ENCODE data around the gene XYLT2. TPM values are rescaled to one million over a fixed set of nuclear protein-coding genes. Genes with fewer than 3 reads are reported as not detected.

The XYLT2 gene
- total RNA-seq, 2 donors from 2014 or later: 17.1 to 20.6 TPM

DNA sequence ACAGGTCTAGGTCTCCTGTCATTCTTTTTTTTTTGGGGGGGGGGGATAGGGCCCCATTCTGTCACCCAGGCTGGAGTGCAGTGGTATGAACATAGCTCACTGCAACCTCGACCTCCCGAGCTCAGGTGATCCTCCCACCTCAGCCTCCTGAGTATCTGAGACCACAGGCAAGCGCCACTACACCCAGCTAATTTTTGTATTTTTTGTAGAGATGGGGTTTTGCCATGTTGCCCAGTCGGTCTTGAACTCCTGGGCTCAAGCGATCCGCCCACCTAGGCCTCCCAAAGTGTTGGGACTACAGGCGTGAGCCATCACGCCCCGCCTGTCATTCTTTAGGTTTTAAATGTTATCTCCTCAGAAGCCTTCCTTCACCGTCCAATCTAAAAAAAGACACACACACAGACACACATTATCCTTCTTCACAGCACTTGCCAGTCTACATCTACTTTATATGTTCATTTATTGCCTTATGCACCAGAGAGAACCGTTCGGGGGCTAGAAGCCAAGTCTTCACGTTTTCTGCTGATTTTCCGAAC is 26.4 kb downstream of the XYLT2 start:
- DNase-seq (ENCODE audit: low spot score): no peak
- peak overlapping the region; percentile 90 to 91 for H3K27ac ChIP-seq
- H3K9me3 ChIP-seq: no peaks in the 10 kb centered on the region
- TF ChIP-seq, protein P1, sequence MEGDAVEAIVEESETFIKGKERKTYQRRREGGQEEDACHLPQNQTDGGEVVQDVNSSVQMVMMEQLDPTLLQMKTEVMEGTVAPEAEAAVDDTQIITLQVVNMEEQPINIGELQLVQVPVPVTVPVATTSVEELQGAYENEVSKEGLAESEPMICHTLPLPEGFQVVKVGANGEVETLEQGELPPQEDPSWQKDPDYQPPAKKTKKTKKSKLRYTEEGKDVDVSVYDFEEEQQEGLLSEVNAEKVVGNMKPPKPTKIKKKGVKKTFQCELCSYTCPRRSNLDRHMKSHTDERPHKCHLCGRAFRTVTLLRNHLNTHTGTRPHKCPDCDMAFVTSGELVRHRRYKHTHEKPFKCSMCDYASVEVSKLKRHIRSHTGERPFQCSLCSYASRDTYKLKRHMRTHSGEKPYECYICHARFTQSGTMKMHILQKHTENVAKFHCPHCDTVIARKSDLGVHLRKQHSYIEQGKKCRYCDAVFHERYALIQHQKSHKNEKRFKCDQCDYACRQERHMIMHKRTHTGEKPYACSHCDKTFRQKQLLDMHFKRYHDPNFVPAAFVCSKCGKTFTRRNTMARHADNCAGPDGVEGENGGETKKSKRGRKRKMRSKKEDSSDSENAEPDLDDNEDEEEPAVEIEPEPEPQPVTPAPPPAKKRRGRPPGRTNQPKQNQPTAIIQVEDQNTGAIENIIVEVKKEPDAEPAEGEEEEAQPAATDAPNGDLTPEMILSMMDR (IDR thresholded peaks at IDR 0.05): no peak
- no peaks in the 10 kb centered on the region for H3K27me3 ChIP-seq
- H3K36me3 ChIP-seq: peaks cover 33% of the 10 kb centered on the region
- peaks cover 0 to 22% of the 10 kb centered on the region in 2 donors for H3K4me1 ChIP-seq
- peak overlapping the region; percentile 65 to 89 for H3K4me3 ChIP-seq

DNA sequence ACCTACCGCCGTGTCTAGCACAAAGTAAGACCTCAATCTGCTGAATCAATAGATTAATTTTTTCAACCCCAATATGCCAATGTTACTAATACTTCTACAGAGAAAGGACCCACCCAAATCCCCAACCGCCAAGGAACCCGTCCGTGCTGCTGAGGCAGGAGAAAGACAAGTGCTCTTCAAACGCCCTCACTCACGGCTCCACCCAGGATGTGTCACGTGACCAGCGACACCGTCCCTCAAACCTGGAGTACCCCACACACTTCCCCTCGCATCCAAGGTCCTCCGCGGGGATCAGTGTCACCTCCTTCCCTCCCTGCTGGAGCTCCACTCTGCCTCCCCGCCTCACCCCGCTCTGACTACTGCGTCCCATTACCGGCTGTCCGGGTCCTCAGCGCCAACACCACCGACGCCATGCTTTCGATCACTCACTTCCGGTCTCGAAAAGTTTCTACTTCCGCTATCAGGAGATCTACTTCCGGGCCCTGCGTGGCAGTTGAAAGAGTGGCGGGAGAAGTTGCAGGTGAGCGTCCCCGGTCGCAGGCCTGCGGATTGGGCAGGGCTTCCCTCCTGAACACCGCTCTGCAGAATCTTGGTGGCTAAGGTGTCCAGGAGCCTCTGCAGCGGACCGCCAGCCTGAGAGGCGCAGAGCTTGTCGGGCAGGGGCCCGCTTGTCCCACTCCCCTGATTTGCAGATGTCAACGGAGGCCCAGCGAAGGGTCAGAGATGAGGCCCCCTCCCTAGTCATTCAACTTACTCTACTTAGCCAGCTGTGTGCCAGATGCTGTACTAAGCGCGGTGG is 27.0 kb downstream of the XYLT2 start, which contains the start of the genes EME1 and MRPL27:
EME1 (plus strand) TSS at position 472 of the 799 bp plus-strand sequence. CDS start 1,980 bp downstream, outside the sequence.
MRPL27 (minus strand) TSS at position 427 of the 799 bp plus-strand sequence; CDS start at position 413, 14 bp downstream.
- H3K9me3 ChIP-seq: no peaks in the 10 kb centered on the region
- peaks cover 0 to 22% of the 10 kb centered on the region in 2 donors for H3K4me1 ChIP-seq
- H3K4me3 ChIP-seq: peak within 1 kb of the TSS; percentile 65 to 89
- DNase-seq (ENCODE audit: low spot score): peak; percentile 89
- peak within 1 kb of the TSS; percentile 90 to 91 for H3K27ac ChIP-seq
- no peaks in the 10 kb centered on the region for H3K27me3 ChIP-seq
- TF ChIP-seq, protein P1 (IDR thresholded peaks at IDR 0.05): no peak
- peaks cover 26% of the 10 kb centered on the region for H3K36me3 ChIP-seq

DNA sequence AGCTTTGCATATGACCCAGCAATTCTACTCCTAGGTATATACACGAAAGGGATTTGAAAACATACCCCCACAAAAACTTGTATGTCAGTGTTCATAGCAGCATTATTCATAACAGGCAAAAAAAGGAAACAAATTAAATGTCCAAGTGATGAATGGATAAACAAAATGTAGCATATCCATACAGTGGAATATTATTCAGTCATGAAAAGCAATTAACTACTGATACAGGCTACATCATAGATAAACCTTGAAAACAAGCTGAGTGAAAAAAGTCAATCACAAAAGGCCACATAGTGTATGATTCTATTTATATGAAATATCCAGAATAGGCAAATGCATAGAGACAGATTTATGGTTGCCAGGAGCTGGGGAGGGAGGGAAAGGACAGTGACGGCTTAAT is 27.8 kb downstream of the XYLT2 start:
- Histone ChIP-seq H3K27ac (no peak overlapping the region), H3K9me3 (no peaks in the 10 kb centered on the region), H3K4me3 (peak overlapping the region in 1 of 2 donors; percentile 65), H3K4me1 (peaks cover 0 to 22% of the 10 kb centered on the region in 2 donors), H3K36me3 (peaks cover 19% of the 10 kb centered on the region), H3K27me3 (no peaks in the 10 kb centered on the region)
- TF ChIP-seq, protein P1 (IDR thresholded peaks at IDR 0.05): no peak
- DNase-seq (ENCODE audit: low spot score): no peak

DNA sequence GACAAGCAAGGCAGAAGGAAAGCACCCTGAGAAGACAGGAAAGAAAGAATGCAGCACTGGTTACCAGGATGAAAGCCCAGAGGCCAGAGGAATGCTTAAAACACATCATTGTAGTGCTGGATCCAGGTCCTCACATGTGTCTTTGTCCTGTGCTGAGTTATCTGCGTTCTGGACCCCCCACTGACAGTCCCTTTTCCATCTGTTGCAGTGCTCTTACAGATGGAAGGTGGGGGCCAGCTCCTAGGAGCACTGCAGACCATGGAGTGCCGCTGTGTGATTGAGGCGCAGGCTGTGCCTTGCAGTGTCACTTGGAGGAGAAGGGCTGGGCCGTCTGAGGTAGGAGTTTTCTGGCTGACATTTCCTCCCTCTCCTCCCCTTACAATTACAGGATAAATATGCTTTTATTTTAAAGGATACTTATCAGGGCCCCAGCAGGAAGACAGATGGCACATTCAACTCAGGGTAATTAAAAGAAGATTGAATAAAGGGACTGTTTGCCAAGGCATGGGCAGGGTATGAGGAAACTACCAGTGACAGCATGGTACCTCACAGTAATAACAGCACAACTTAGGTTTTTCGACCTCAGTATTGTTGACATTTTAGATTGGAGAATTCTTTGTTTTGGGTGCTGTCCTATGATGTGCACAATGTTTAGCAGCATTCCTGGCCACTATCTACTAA is 30.1 kb downstream of the XYLT2 start:
- TF ChIP-seq, protein P1 (IDR thresholded peaks at IDR 0.05): no peak
- no peak for DNase-seq (ENCODE audit: low spot score)
- H3K4me3 ChIP-seq: no peak overlapping the region
- H3K4me1 ChIP-seq: peaks cover 0 to 20% of the 10 kb centered on the region in 2 donors
- H3K27ac ChIP-seq: no peak overlapping the region
- no peaks in the 10 kb centered on the region for H3K9me3 ChIP-seq
- H3K36me3 ChIP-seq: no peaks in the 10 kb centered on the region
- no peaks in the 10 kb centered on the region for H3K27me3 ChIP-seq

DNA sequence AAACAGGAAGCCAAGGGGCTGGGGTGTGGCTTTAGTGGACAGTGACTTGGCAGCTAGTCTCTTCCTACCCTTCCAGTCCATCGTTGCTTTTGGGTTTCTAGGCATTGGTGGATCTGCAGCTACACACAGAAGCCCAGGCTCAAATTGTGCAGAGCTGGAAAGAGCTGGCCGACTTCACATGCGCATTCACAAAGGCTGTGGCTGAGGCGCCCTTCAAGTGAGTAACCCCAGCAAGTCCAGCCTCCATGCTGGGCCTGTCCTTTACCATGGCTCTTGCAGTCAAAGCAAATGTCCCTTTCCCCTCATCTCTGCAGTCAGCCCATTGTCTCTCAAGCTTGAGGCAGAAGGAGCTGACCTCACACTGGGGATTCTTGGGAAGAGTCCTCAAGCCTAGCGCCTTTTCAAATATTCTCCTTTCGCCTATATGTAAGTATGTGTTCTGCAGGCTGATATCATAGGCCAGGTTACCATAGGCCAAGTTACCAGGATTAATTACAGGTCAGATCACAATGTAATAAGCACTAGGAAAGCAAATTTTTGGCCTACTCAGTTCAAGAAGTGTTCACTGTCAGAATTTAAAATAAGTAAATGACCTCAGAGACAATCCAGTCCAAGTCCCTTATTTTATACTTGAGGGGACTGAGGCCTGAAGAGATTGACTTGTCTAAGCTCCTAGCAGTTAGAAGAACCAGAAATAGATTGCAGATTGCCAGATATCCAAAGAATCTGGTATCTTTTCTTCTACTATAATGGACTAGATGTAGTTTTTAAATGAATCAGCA is 33.6 kb downstream of the XYLT2 start:
- H3K27me3 ChIP-seq: no peaks in the 10 kb centered on the region
- H3K9me3 ChIP-seq: no peaks in the 10 kb centered on the region
- H3K4me3 ChIP-seq: no peak overlapping the region
- peaks cover 0 to 4% of the 10 kb centered on the region in 2 donors for H3K4me1 ChIP-seq
- H3K27ac ChIP-seq: no peak overlapping the region
- DNase-seq (ENCODE audit: low spot score): no peak
- TF ChIP-seq, protein P1 (IDR thresholded peaks at IDR 0.05): no peak
- H3K36me3 ChIP-seq: peaks cover 28% of the 10 kb centered on the region
